ENCODE results near the gene SLC12A3.

The SLC12A3 gene

GRCh38 chr16:56885446-56886162 is 20.6 kb downstream of the SLC12A3 start:
- TF ChIP-seq CTCF (IDR thresholded peaks at IDR 0.05; ENCODE audit: control insufficient read depth, insufficient read depth, low read depth, low read length, missing control alignments): no peak
- DNase-seq (ENCODE audit: low read depth): no peak
- no peak overlapping the region for H3K4me3 ChIP-seq (ENCODE audit: control insufficient read depth, low read depth, low read length)

GRCh38 chr16:56886296-56886695 is 21.3 kb downstream of the SLC12A3 start:
- DNase-seq (ENCODE audit: low read depth): no peak
- no peak for TF ChIP-seq CTCF (IDR thresholded peaks at IDR 0.05; ENCODE audit: control insufficient read depth, insufficient read depth, low read depth, low read length, missing control alignments)
- no peak overlapping the region for H3K4me3 ChIP-seq (ENCODE audit: control insufficient read depth, low read depth, low read length)

GRCh38 chr16:56886826-56887225 is 21.8 kb downstream of the SLC12A3 start:
- no peak for TF ChIP-seq CTCF (IDR thresholded peaks at IDR 0.05; ENCODE audit: control insufficient read depth, insufficient read depth, low read depth, low read length, missing control alignments)

GRCh38 chr16:56888806-56889205 is 23.8 kb downstream of the SLC12A3 start:
- no peak for DNase-seq (ENCODE audit: low read depth)
- no peak for TF ChIP-seq CTCF (IDR thresholded peaks at IDR 0.05; ENCODE audit: control insufficient read depth, insufficient read depth, low read depth, low read length, missing control alignments)
- H3K4me3 ChIP-seq (ENCODE audit: control insufficient read depth, low read depth, low read length): no peak overlapping the region

More at GRCh38 chr16:56886826-56887225, 21.8 kb downstream of the SLC12A3 start:
- no peak for DNase-seq (ENCODE audit: low read depth)
- no peak overlapping the region for H3K4me3 ChIP-seq (ENCODE audit: control insufficient read depth, low read depth, low read length)

- DNase-seq (ENCODE audit: low read depth): no peak
- TF ChIP-seq CTCF (IDR thresholded peaks at IDR 0.05; ENCODE audit: control insufficient read depth, insufficient read depth, low read depth, low read length, missing control alignments): no peak
- no peak overlapping the region for H3K4me3 ChIP-seq (ENCODE audit: control insufficient read depth, low read depth, low read length)
Measured at GRCh38 chr16:56889206-56889605, 24.2 kb downstream of the SLC12A3 start.

- H3K4me3 ChIP-seq (ENCODE audit: control insufficient read depth, low read depth, low read length): no peak overlapping the region
- no peak for DNase-seq (ENCODE audit: low read depth)
- TF ChIP-seq CTCF (IDR thresholded peaks at IDR 0.05; ENCODE audit: control insufficient read depth, insufficient read depth, low read depth, low read length, missing control alignments): no peak
Measured at GRCh38 chr16:56891685-56892084, 26.7 kb downstream of the SLC12A3 start.
